Mammary epithelial cell (primary cell): Measurements from ENCODE around the gene TMCC1.

Experiments used
- EZH2 ChIP-seq: IDR thresholded peaks from 2 replicates; pipeline ENCODE4 v1.6.1; 2012; ENCODE audit warnings: low read length, inconsistent platforms, borderline replicate concordance
- TF ChIP-seq, protein P1 (sequence below), 2 donors: IDR thresholded peaks in 1 of 2; conservative IDR thresholded peaks in 1 of 2; 2 replicates each; pipeline ENCODE4 v1.5.1; 2011 to 2012; ENCODE audit warnings: inconsistent platforms in 2 of 2, low read length in 2 of 2, mild to moderate bottlenecking in 2 of 2, control low read depth in 1 of 2, low read depth in 1 of 2; ENCODE audit not compliant: insufficient read depth in 1 of 2; ENCODE audit errors: extremely low read depth in 1 of 2

DNA sequence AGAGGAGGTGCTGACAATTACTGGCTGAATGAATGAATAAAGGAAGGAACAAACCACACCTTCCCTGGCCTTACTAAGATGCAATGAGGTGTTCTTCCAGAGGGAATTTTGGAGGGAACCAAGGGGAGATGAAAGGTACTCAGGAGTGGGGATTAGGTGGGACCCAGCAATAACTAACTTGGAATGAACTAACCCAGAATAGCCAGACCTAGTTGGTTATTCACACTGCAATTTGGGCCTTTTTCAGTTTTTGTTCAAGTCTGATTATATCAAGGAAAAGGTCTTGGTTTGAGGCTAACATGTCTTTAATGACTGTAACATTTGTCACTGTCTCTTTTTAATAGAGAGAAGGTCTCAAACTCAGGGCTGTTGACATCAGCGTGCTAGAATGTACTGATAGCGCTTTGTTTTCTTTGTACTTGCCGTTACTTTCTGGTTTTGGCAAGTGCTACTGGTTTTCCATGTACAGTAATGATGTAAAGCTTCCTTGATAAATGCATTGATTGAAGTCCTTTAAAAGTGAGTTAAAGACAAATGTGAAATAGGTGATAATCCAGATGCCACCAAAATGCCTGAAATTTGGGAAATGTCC is 283.8 kb downstream of the TMCC1 start:
- TF ChIP-seq, protein P1, sequence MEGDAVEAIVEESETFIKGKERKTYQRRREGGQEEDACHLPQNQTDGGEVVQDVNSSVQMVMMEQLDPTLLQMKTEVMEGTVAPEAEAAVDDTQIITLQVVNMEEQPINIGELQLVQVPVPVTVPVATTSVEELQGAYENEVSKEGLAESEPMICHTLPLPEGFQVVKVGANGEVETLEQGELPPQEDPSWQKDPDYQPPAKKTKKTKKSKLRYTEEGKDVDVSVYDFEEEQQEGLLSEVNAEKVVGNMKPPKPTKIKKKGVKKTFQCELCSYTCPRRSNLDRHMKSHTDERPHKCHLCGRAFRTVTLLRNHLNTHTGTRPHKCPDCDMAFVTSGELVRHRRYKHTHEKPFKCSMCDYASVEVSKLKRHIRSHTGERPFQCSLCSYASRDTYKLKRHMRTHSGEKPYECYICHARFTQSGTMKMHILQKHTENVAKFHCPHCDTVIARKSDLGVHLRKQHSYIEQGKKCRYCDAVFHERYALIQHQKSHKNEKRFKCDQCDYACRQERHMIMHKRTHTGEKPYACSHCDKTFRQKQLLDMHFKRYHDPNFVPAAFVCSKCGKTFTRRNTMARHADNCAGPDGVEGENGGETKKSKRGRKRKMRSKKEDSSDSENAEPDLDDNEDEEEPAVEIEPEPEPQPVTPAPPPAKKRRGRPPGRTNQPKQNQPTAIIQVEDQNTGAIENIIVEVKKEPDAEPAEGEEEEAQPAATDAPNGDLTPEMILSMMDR (conservative IDR thresholded peaks at IDR 0.05 in 1 of 2, IDR thresholded peaks at IDR 0.05 in 1 of 2; ENCODE audit: extremely low read depth in 1 of 2, insufficient read depth in 1 of 2, low read depth in 1 of 2, low read length in 2 of 2), result no peak
- no peak for TF ChIP-seq EZH2
